ENCODE data around the gene GPR137B.

Gene GPR137B

DNA sequence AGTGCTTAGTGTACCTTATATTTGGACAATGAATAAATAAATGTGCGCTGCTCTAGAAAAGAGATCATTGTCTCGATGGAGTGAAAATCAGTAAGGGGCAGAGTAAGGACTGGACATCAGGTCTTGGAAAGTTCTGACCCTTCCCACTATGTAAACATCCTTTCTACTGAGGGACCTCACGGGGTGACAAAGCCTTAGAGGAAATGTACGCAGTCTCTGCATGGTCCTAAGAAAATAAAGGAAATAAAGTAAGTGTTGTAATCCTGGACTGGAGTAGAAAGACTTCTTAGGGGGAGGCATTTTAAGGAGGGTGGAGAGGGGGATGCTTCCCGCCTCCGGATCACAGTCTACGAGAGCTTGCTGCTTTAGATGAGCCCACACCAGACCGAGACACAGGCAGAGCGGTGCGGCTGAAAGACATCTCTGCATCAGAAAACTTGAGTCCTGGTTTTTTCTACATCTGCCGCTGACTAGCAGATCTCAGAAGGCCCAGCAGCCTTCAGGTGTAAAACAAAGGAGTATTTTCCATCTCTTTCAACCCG lies 22.3 kb upstream of the GPR137B start:
- no peaks in the 10 kb centered on the region for H3K27me3 ChIP-seq (ENCODE audit: insufficient read depth, insufficient read length)
- no peaks in the 10 kb centered on the region for H3K36me3 ChIP-seq (ENCODE audit: insufficient read depth, insufficient read length, low read length)
- H3K9ac ChIP-seq (ENCODE audit: insufficient read length, low read depth), result no peak overlapping the region
- no peaks in the 10 kb centered on the region for H3K9me3 ChIP-seq (ENCODE audit: insufficient read depth, low read length)
- H3K4me1 ChIP-seq (ENCODE audit: insufficient read depth, insufficient read length), result no peaks in the 10 kb centered on the region
- TF ChIP-seq SUZ12 (IDR thresholded peaks at IDR 0.05; ENCODE audit: extremely low read depth, insufficient read depth, insufficient read length) (no peak), ZNF274 (IDR thresholded peaks at IDR 0.05; ENCODE audit: low read depth, low read length) (no peak), YY1 (IDR thresholded peaks at IDR 0.05; ENCODE audit: insufficient read depth, insufficient read length) (no peak)
- no peak for DNase-seq (ENCODE audit: low read depth, low spot score)
- H3K4me3 ChIP-seq (ENCODE audit: insufficient read length, low read depth), result no peak overlapping the region

DNA sequence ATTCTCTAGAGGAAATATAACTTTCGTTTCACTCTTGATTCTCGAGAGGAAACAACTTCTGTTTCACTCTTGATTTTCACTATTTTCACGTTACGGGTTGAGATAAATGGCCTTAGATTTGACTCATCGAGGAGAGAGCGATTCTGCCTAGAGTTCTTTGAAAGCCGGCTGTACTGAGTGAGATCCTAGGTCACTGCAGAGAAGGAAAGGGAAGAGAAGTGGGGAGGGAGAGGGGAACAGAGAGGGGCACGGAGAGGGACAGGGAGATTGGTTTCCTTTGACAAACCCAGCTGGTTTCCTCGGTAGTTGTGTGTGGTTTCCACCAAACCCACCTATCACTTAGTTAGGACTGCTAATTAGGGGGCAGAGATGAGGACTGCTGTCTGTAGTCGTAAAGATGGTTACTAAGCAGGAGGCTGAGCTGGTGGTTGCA lies 21.6 kb upstream of the GPR137B start:
- H3K9me3 ChIP-seq (ENCODE audit: insufficient read depth, low read length), result no peaks in the 10 kb centered on the region
- no peak overlapping the region for H3K4me3 ChIP-seq (ENCODE audit: insufficient read length, low read depth)
- H3K9ac ChIP-seq (ENCODE audit: insufficient read length, low read depth), result no peak overlapping the region
- no peaks in the 10 kb centered on the region for H3K27me3 ChIP-seq (ENCODE audit: insufficient read depth, insufficient read length)
- DNase-seq (ENCODE audit: low read depth, low spot score), result no peak
- no peaks in the 10 kb centered on the region for H3K36me3 ChIP-seq (ENCODE audit: insufficient read depth, insufficient read length, low read length)
- H3K4me1 ChIP-seq (ENCODE audit: insufficient read depth, insufficient read length), result no peaks in the 10 kb centered on the region
- TF ChIP-seq YY1 (IDR thresholded peaks at IDR 0.05; ENCODE audit: insufficient read depth, insufficient read length) (no peak), ZNF274 (IDR thresholded peaks at IDR 0.05; ENCODE audit: low read depth, low read length) (no peak), SUZ12 (IDR thresholded peaks at IDR 0.05; ENCODE audit: extremely low read depth, insufficient read depth, insufficient read length) (no peak)

DNA sequence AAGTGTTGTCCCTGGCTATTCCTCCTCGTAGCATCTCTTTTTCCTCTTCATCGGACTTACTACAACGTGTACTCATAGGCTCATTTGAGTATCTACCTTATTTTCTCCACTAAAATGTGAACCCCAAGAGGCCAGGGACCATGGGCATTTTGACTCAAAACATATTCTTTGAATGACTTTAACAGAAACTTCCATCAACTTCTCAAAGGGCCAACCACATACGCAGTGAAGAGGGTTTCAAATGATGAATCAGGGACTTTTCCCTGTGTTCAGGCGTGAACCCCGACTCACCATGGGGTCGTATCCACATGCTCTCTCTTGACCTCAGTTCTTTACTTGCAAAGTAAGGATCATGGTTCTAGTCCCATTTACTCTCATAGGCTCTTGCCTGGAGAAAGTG lies 20.2 kb upstream of the GPR137B start:
- Histone ChIP-seq H3K27me3 (ENCODE audit: insufficient read depth, insufficient read length) (no peaks in the 10 kb centered on the region), H3K4me3 (ENCODE audit: insufficient read length, low read depth) (no peak overlapping the region), H3K36me3 (ENCODE audit: insufficient read depth, insufficient read length, low read length) (no peaks in the 10 kb centered on the region), H3K9ac (ENCODE audit: insufficient read length, low read depth) (no peak overlapping the region), H3K4me1 (ENCODE audit: insufficient read depth, insufficient read length) (no peaks in the 10 kb centered on the region), H3K9me3 (ENCODE audit: insufficient read depth, low read length) (no peaks in the 10 kb centered on the region)
- no peak for DNase-seq (ENCODE audit: low read depth, low spot score)
- no peak for TF ChIP-seq SUZ12 (IDR thresholded peaks at IDR 0.05; ENCODE audit: extremely low read depth, insufficient read depth, insufficient read length)
- no peak for TF ChIP-seq YY1 (IDR thresholded peaks at IDR 0.05; ENCODE audit: insufficient read depth, insufficient read length)
- no peak for TF ChIP-seq ZNF274 (IDR thresholded peaks at IDR 0.05; ENCODE audit: low read depth, low read length)

DNA sequence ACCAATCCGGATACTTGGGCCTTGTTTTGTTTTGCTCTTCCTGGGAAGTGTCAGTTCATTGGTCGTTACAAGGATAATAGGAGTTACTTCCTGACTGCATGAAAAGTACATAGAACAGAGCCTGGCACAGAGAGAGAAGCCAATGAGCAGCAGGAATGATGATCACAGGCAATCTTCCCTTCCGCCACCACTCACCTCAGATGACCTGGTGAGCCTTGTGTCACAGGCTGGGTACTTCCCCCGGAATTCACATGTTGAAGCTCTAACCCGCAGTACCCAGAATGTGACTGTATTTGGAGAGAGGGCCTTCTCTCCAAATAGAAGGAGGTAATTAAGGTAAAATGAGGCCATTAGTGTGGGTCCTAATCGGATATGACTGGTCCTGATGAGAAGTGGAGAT lies 18.8 kb upstream of the GPR137B start:
- Histone ChIP-seq H3K9me3 (ENCODE audit: insufficient read depth, low read length) (no peaks in the 10 kb centered on the region), H3K4me1 (ENCODE audit: insufficient read depth, insufficient read length) (peaks cover under 1% of the 10 kb centered on the region), H3K9ac (ENCODE audit: insufficient read length, low read depth) (no peak overlapping the region), H3K36me3 (ENCODE audit: insufficient read depth, insufficient read length, low read length) (no peaks in the 10 kb centered on the region), H3K27me3 (ENCODE audit: insufficient read depth, insufficient read length) (no peaks in the 10 kb centered on the region), H3K4me3 (ENCODE audit: insufficient read length, low read depth) (no peak overlapping the region)
- DNase-seq (ENCODE audit: low read depth, low spot score), result no peak
- TF ChIP-seq SUZ12 (IDR thresholded peaks at IDR 0.05; ENCODE audit: extremely low read depth, insufficient read depth, insufficient read length) (no peak), ZNF274 (IDR thresholded peaks at IDR 0.05; ENCODE audit: low read depth, low read length) (no peak), YY1 (IDR thresholded peaks at IDR 0.05; ENCODE audit: insufficient read depth, insufficient read length) (no peak)

DNA sequence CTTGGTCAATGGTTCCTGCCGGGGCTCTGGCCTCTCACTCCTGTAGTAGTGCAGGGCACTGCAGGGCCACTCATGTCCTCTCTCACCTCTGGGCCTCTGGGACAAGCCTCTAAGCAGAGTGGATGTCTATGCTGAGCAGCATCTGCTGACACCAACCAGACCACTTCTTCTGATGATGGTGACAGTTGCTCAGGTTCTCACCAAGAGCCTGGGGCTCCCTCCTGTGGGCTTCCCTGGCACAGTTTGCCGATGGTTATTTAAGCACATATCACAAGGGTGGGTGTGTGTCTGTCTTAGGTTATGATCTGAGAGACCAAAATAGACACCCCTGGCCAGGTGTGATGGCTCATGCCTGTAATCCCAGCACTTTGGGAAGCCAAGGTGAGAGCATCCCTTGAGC lies 17.4 kb upstream of the GPR137B start:
- Histone ChIP-seq H3K9ac (ENCODE audit: insufficient read length, low read depth) (no peak overlapping the region), H3K4me3 (ENCODE audit: insufficient read length, low read depth) (no peak overlapping the region), H3K4me1 (ENCODE audit: insufficient read depth, insufficient read length) (peaks cover 4% of the 10 kb centered on the region), H3K9me3 (ENCODE audit: insufficient read depth, low read length) (no peaks in the 10 kb centered on the region), H3K27me3 (ENCODE audit: insufficient read depth, insufficient read length) (no peaks in the 10 kb centered on the region), H3K36me3 (ENCODE audit: insufficient read depth, insufficient read length, low read length) (no peaks in the 10 kb centered on the region)
- TF ChIP-seq SUZ12 (IDR thresholded peaks at IDR 0.05; ENCODE audit: extremely low read depth, insufficient read depth, insufficient read length) (no peak), YY1 (IDR thresholded peaks at IDR 0.05; ENCODE audit: insufficient read depth, insufficient read length) (no peak), ZNF274 (IDR thresholded peaks at IDR 0.05; ENCODE audit: low read depth, low read length) (no peak)
- no peak for DNase-seq (ENCODE audit: low read depth, low spot score)

DNA sequence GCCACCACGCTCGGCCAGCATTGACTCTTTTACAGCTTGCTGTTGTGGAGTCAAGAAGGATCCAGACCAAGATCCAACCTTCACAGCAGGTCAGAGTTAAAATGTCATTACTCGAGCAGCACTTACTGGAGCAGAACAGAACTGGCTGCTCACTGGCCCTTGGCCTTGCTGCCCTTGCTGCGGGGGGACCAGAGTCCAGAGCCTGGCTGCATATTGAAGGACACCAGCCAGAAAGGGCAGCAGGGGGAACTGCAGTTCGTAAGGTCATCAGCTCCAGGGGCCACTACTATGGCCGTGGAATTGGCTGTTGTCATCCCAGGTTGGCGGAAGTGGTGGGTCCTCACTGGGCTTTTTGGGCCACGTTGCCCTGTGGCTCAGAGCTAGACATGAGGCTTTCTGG lies 15.3 kb upstream of the GPR137B start:
- Histone ChIP-seq H3K9ac (ENCODE audit: insufficient read length, low read depth) (no peak overlapping the region), H3K36me3 (ENCODE audit: insufficient read depth, insufficient read length, low read length) (no peaks in the 10 kb centered on the region), H3K9me3 (ENCODE audit: insufficient read depth, low read length) (no peaks in the 10 kb centered on the region), H3K27me3 (ENCODE audit: insufficient read depth, insufficient read length) (no peaks in the 10 kb centered on the region), H3K4me1 (ENCODE audit: insufficient read depth, insufficient read length) (peaks cover 4% of the 10 kb centered on the region), H3K4me3 (ENCODE audit: insufficient read length, low read depth) (no peak overlapping the region)
- TF ChIP-seq YY1 (IDR thresholded peaks at IDR 0.05; ENCODE audit: insufficient read depth, insufficient read length), result no peak
- no peak for TF ChIP-seq SUZ12 (IDR thresholded peaks at IDR 0.05; ENCODE audit: extremely low read depth, insufficient read depth, insufficient read length)
- TF ChIP-seq ZNF274 (IDR thresholded peaks at IDR 0.05; ENCODE audit: low read depth, low read length), result no peak
- DNase-seq (ENCODE audit: low read depth, low spot score), result no peak

DNA sequence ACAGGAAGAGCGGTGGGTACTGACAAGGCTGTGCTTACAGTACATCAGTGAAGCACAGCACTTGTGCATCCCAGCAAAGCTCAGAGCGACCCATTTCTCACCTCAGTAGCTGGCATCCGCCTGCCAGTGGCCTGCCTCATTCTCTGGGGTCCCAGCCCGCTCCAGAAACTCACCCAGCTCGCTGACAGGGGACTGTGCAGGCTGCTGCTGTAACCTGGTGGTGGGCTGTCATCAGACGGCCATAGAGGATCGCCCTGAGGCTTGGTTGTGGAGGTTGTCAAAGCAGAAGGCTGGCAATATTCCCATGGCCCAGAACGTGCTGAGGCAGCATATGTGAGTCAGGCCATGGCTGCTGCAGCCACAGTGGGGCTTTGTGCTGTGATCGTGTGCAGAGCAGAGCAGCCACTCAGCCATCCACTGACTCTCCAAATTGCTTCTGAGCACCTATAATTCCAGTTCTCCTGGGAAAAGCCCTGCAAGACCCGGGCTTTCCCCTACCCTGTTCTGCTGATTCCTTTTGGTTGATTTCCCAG lies 13.6 kb upstream of the GPR137B start:
- H3K9me3 ChIP-seq (ENCODE audit: insufficient read depth, low read length), result no peaks in the 10 kb centered on the region
- TF ChIP-seq YY1 (IDR thresholded peaks at IDR 0.05; ENCODE audit: insufficient read depth, insufficient read length), result no peak
- TF ChIP-seq ZNF274 (IDR thresholded peaks at IDR 0.05; ENCODE audit: low read depth, low read length), result no peak
- TF ChIP-seq SUZ12 (IDR thresholded peaks at IDR 0.05; ENCODE audit: extremely low read depth, insufficient read depth, insufficient read length), result no peak
- no peak overlapping the region for H3K4me3 ChIP-seq (ENCODE audit: insufficient read length, low read depth)
- H3K27me3 ChIP-seq (ENCODE audit: insufficient read depth, insufficient read length), result no peaks in the 10 kb centered on the region
- H3K4me1 ChIP-seq (ENCODE audit: insufficient read depth, insufficient read length), result peaks cover 4% of the 10 kb centered on the region
- peak overlapping the region; percentile 37 for H3K9ac ChIP-seq (ENCODE audit: insufficient read length, low read depth)
- no peak for DNase-seq (ENCODE audit: low read depth, low spot score)
- H3K36me3 ChIP-seq (ENCODE audit: insufficient read depth, insufficient read length, low read length), result no peaks in the 10 kb centered on the region
